Neural progenitor cell (in vitro differentiated cells): ENCODE results near the gene TIMM8B. TPM values are rescaled to one million over a fixed set of nuclear protein-coding genes. Genes with fewer than 3 reads are reported as not detected.

Experiments
- DNase-seq: peaks from one replicate; pipeline ENCODE4 v3.0.0-alpha.2; 2016; ENCODE audit warnings: low spot score
- H2AFZ ChIP-seq: fragments of 200-600 bp; sonication (generic); replicated peaks from 2 replicates; pipeline ENCODE4 v1.6.1; 2016; ENCODE audit warnings: antibody characterized with exemption
- H3F3A ChIP-seq: fragments of 200-600 bp; sonication (generic); 2 replicates; pipeline ENCODE4 v1.6.1; 2016; ENCODE audit warnings: antibody characterized with exemption, low read depth
- H3K27ac ChIP-seq: fragments of 200-600 bp; sonication (generic); 2 replicates; pipeline ENCODE4 v1.5.1; 2016; ENCODE audit warnings: mild to moderate bottlenecking
- H3K27me3 ChIP-seq: fragments of 200-600 bp; sonication (generic); 2 replicates; pipeline ENCODE4 v1.6.1; 2016; ENCODE audit warnings: mild to moderate bottlenecking, moderate library complexity
- H3K36me3 ChIP-seq: fragments of 200-600 bp; sonication (generic); 2 replicates; pipeline ENCODE4 v1.5.1; 2016
- H3K4me1 ChIP-seq: fragments of 200-600 bp; sonication (generic); 2 replicates; pipeline ENCODE4 v1.6.1; 2016; ENCODE audit warnings: mixed run types
- H3K4me2 ChIP-seq: fragments of 200-600 bp; sonication (generic); 2 replicates; pipeline ENCODE4 v1.6.1; 2016
- H3K4me3 ChIP-seq: fragments of 200-600 bp; sonication (generic); 2 replicates; pipeline ENCODE4 v1.5.1; 2016
- H3K79me2 ChIP-seq: fragments of 200-600 bp; sonication (generic); 2 replicates; pipeline ENCODE4 v1.6.1; 2016; ENCODE audit warnings: low read depth
- H3K9ac ChIP-seq: fragments of 200-600 bp; sonication (generic); 2 replicates; pipeline ENCODE4 v1.6.1; 2016
- H3K9me3 ChIP-seq: fragments of 200-600 bp; sonication (generic); 2 replicates; pipeline ENCODE4 v1.5.1; 2016; ENCODE audit warnings: low read depth
- H4K20me1 ChIP-seq: fragments of 200-600 bp; sonication (generic); 2 replicates; pipeline ENCODE4 v1.6.1; 2016; ENCODE audit warnings: low read depth
- H3K27ac Mint-ChIP-seq: 3 replicates; pipeline ENCODE4 v1.8.0; 2021; ENCODE audit warnings: mixed read lengths
- H3K27me3 Mint-ChIP-seq: 2 replicates; pipeline ENCODE4 v1.8.0; 2022; ENCODE audit warnings: low read depth, mild to moderate bottlenecking, inconsistent platforms, moderate library complexity, mixed read lengths; ENCODE audit not compliant: insufficient read depth
- H3K36me3 Mint-ChIP-seq: 3 replicates; pipeline ENCODE4 v1.8.0; 2021; ENCODE audit warnings: mixed read lengths
- H3K4me1 Mint-ChIP-seq: 3 replicates; pipeline ENCODE4 v1.8.0; 2021; ENCODE audit warnings: mixed read lengths
- H3K4me3 Mint-ChIP-seq: 3 replicates; pipeline ENCODE4 v1.8.0; 2021; ENCODE audit warnings: mild to moderate bottlenecking, moderate library complexity, mixed read lengths
- H3K9me3 Mint-ChIP-seq: 3 replicates; pipeline ENCODE4 v1.8.0; 2020; ENCODE audit warnings: mixed read lengths
- CTCF ChIP-seq: fragments of 200-600 bp; sonication (generic); IDR thresholded peaks from 2 replicates; pipeline ENCODE4 v1.5.1; 2017; ENCODE audit warnings: antibody characterized with exemption, mild to moderate bottlenecking
- EZH2 ChIP-seq: fragments of 200-600 bp; sonication (generic); IDR thresholded peaks from 2 replicates; pipeline ENCODE4 v1.6.1; 2017; ENCODE audit warnings: antibody characterized with exemption, mild to moderate bottlenecking, moderate library complexity
- EZH2phosphoT487 ChIP-seq: fragments of 200-600 bp; sonication (generic); IDR thresholded peaks from 2 replicates; pipeline ENCODE4 v1.6.1; 2017; ENCODE audit warnings: antibody characterized with exemption
- total RNA-seq: library from RNA; depleted of rRNA; stranded (reverse); fragments of >200 nt; gene quantifications from 2 replicates; pipeline ENCODE4 v1.2.3, GENCODE V29; 2015; ENCODE audit warnings: low replicate concordance

The TIMM8B gene
- total RNA-seq, 1 donor from 2014 or later, result 38.9 TPM

GRCh38 chr11:112082729-112083128 is 3.8 kb downstream of the TIMM8B start:
- H3K27me3 Mint-ChIP-seq, result peaks cover 11% of the 10 kb centered on the region
- H3F3A ChIP-seq, result peaks cover 32% of the 10 kb centered on the region
- peaks cover 5% of the 10 kb centered on the region for H4K20me1 ChIP-seq
- H3K36me3 ChIP-seq, result peaks cover 19% of the 10 kb centered on the region
- H3K9me3 Mint-ChIP-seq, result no peaks in the 10 kb centered on the region
- no peak for TF ChIP-seq EZH2
- TF ChIP-seq CTCF, result no peak
- no peak for TF ChIP-seq EZH2phosphoT487
- no peaks in the 10 kb centered on the region for H3K9me3 ChIP-seq
- H3K27ac Mint-ChIP-seq, result no peak overlapping the region
- no peaks in the 10 kb centered on the region for H3K27me3 ChIP-seq
- no peak overlapping the region for H3K27ac ChIP-seq
- no peak overlapping the region for H2AFZ ChIP-seq
- H3K4me3 Mint-ChIP-seq, result no peak overlapping the region
- peaks cover 28% of the 10 kb centered on the region for H3K79me2 ChIP-seq
- H3K4me3 ChIP-seq, result no peak overlapping the region
- peaks cover 27% of the 10 kb centered on the region for H3K36me3 Mint-ChIP-seq
- H3K9ac ChIP-seq, result no peak overlapping the region
- peaks cover 23% of the 10 kb centered on the region for H3K4me1 Mint-ChIP-seq
- H3K4me2 ChIP-seq, result no peak overlapping the region
- peaks cover 10% of the 10 kb centered on the region for H3K4me1 ChIP-seq
- DNase-seq, result no peak

- Histone ChIP-seq H2AFZ (peak within 1 kb of the TSS; percentile 99), H4K20me1 (no peaks in the 10 kb centered on the region), H3K36me3 (peaks cover 4% of the 10 kb centered on the region), H3K27ac (peak within 1 kb of the TSS; percentile 100), H3K4me1 (peaks cover 8% of the 10 kb centered on the region), H3K4me2 (peak within 1 kb of the TSS; percentile 86), H3K9ac (peak within 1 kb of the TSS; percentile 95), H3F3A (peaks cover 8% of the 10 kb centered on the region), H3K27me3 (no peaks in the 10 kb centered on the region), H3K9me3 (no peaks in the 10 kb centered on the region), H3K4me3 (peak within 1 kb of the TSS; percentile 93), H3K79me2 (peaks cover 24% of the 10 kb centered on the region)
- Mint-ChIP-seq H3K4me1 (peaks cover 21% of the 10 kb centered on the region), H3K27me3 (peaks cover 2% of the 10 kb centered on the region), H3K4me3 (peak within 1 kb of the TSS; percentile 98), H3K36me3 (peaks cover 8% of the 10 kb centered on the region), H3K9me3 (no peaks in the 10 kb centered on the region), H3K27ac (peak within 1 kb of the TSS; percentile 100)
- DNase-seq, result peak; percentile 89
- TF ChIP-seq EZH2phosphoT487 (no peak), CTCF (no peak)
Observed at GRCh38 chr11:112073941-112074811, 12.4 kb downstream of the TIMM8B start, which contains the start of the genes NKAPD1 and PIH1D2. Gene NKAPD1, plus strand, starts transcription at chr11:112074299. Its CDS starts 1,276 bp downstream, at chr11:112075575. Gene PIH1D2, minus strand, starts transcription at chr11:112074017. Its CDS starts 843 bp downstream, at chr11:112073174.

GRCh38 chr11:112062923-112063322 is 23.6 kb downstream of the TIMM8B start:
- Mint-ChIP-seq H3K4me3 (no peak overlapping the region), H3K4me1 (no peaks in the 10 kb centered on the region), H3K27ac (no peak overlapping the region), H3K36me3 (peaks cover 5% of the 10 kb centered on the region), H3K27me3 (no peaks in the 10 kb centered on the region), H3K9me3 (no peaks in the 10 kb centered on the region)
- H3K27me3 ChIP-seq, result no peaks in the 10 kb centered on the region
- no peaks in the 10 kb centered on the region for H4K20me1 ChIP-seq
- H3K79me2 ChIP-seq, result no peaks in the 10 kb centered on the region
- no peaks in the 10 kb centered on the region for H3K9me3 ChIP-seq
- no peak for TF ChIP-seq EZH2
- no peak for TF ChIP-seq CTCF
- no peak for TF ChIP-seq EZH2phosphoT487
- no peak overlapping the region for H3K4me3 ChIP-seq
- DNase-seq, result no peak
- peaks cover 3% of the 10 kb centered on the region for H3F3A ChIP-seq
- H2AFZ ChIP-seq, result no peak overlapping the region
- H3K27ac ChIP-seq, result no peak overlapping the region
- peaks cover 14% of the 10 kb centered on the region for H3K36me3 ChIP-seq
- no peaks in the 10 kb centered on the region for H3K4me1 ChIP-seq
- no peak overlapping the region for H3K4me2 ChIP-seq
- H3K9ac ChIP-seq, result no peak overlapping the region
